ENCODE measurements around the gene TECPR1. TPM values are rescaled to one million over a fixed set of nuclear protein-coding genes. Genes with fewer than 3 reads are reported as not detected.

The TECPR1 gene
- total RNA-seq, 1 experiment from 2014 or later, result 12.9 TPM

- no peak for DNase-seq
Observed at GRCh38 chr7:98282703-98283102, 30.7 kb upstream of the TECPR1 start.

DNA sequence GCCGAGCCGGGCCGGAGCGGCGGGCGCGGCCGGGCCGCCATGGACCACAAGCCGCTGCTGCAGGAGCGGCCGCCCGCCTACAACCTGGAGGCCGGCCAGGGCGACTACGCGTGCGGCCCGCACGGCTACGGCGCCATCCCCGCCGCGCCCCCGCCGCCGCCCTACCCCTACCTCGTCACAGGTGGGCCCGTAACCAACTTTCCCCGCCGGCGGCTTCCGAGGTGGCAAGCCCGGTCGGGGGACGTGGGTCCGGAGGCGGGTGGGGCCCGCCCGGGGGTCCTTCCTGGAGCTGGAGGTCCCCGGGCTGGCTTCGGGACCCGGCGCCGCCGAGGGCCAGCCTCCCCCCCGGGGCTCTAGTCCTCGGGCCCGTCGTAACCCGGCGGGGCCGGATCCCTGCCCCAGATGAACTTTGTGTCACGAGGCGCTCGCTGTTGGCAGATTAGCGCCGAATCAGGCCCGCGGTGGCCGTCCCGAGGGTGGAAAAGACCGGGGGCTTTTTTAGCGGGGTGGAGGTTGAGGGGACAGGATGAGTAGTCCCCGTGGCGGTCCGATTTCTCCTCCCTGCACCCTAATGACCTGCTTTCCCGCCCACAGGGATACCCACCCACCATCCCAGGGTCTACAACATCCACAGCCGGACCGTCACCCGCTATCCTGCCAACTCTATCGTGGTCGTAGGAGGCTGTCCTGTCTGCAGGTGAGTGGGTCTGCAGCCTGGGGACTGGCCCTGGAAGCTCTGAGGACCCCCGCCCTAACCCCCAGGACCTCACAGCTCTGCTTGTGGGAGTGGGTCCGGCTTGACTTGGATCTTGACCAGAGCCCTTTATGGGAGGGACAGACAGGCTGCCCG lies 29.9 kb upstream of the TECPR1 start:
- no TSS peak for BruUV-seq (replicated peaks)
- intact Hi-C loops (cut with micrococcal nuclease; ENCODE audit: unreplicated experiment), result loop anchor here (10.0 kb wide), 1 partner anchor 73 kb away; no protein-coding TSS in a partner anchor
- Mint-ChIP-seq H3K27me3 (ENCODE audit: unreplicated experiment) (no peaks in the 10 kb centered on the region), H3K9me3 (ENCODE audit: low read depth, unreplicated experiment) (no peaks in the 10 kb centered on the region), H3K27ac (ENCODE audit: unreplicated experiment) (peak overlapping the region; percentile 91), H3K36me3 (ENCODE audit: insufficient read depth, unreplicated experiment) (peaks cover 47% of the 10 kb centered on the region), H3K4me3 (ENCODE audit: low read depth, unreplicated experiment) (peak overlapping the region; percentile 91), H3K4me1 (ENCODE audit: low read depth, unreplicated experiment) (peaks cover 25% of the 10 kb centered on the region)
- DNase-seq, result no peak
- TF ChIP-seq, protein P1, sequence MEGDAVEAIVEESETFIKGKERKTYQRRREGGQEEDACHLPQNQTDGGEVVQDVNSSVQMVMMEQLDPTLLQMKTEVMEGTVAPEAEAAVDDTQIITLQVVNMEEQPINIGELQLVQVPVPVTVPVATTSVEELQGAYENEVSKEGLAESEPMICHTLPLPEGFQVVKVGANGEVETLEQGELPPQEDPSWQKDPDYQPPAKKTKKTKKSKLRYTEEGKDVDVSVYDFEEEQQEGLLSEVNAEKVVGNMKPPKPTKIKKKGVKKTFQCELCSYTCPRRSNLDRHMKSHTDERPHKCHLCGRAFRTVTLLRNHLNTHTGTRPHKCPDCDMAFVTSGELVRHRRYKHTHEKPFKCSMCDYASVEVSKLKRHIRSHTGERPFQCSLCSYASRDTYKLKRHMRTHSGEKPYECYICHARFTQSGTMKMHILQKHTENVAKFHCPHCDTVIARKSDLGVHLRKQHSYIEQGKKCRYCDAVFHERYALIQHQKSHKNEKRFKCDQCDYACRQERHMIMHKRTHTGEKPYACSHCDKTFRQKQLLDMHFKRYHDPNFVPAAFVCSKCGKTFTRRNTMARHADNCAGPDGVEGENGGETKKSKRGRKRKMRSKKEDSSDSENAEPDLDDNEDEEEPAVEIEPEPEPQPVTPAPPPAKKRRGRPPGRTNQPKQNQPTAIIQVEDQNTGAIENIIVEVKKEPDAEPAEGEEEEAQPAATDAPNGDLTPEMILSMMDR (IDR thresholded peaks at IDR 0.05; ENCODE audit: unreplicated experiment), result no peak
- CTCF ChIA-PET, result no interaction called here

More at GRCh38 chr7:98282703-98283102, 30.7 kb upstream of the TECPR1 start:
- Mint-ChIP-seq H3K4me1 (ENCODE audit: low read depth, unreplicated experiment) (peaks cover 30% of the 10 kb centered on the region), H3K27me3 (ENCODE audit: unreplicated experiment) (no peaks in the 10 kb centered on the region), H3K36me3 (ENCODE audit: insufficient read depth, unreplicated experiment) (peaks cover 54% of the 10 kb centered on the region), H3K9me3 (ENCODE audit: low read depth, unreplicated experiment) (no peaks in the 10 kb centered on the region), H3K4me3 (ENCODE audit: low read depth, unreplicated experiment) (peak overlapping the region; percentile 91), H3K27ac (ENCODE audit: unreplicated experiment) (peak overlapping the region; percentile 91)
- TSS peak; percentile 84 for BruUV-seq (replicated peaks)
- CTCF ChIA-PET, result no interaction called here
- intact Hi-C loops (cut with micrococcal nuclease; ENCODE audit: unreplicated experiment), result loop anchor here (10.0 kb wide), 1 partner anchor 72 kb away; no protein-coding TSS in a partner anchor
- TF ChIP-seq, protein P1 (IDR thresholded peaks at IDR 0.05; ENCODE audit: unreplicated experiment), result no peak

GRCh38 chr7:98280791-98281756 lies 29.0 kb upstream of the TECPR1 start, which contains the start of gene BRI3:
TSS of gene BRI3 (plus strand) at chr7:98281686. CDS start at chr7:98281796, 110 bp downstream.
- no peaks in the 10 kb centered on the region for H3K27me3 Mint-ChIP-seq (ENCODE audit: unreplicated experiment)
- H3K36me3 Mint-ChIP-seq (ENCODE audit: insufficient read depth, unreplicated experiment), result peaks cover 38% of the 10 kb centered on the region
- H3K9me3 Mint-ChIP-seq (ENCODE audit: low read depth, unreplicated experiment), result no peaks in the 10 kb centered on the region
- intact Hi-C loops (cut with micrococcal nuclease; ENCODE audit: unreplicated experiment), result loop anchor here (10.0 kb wide), 1 partner anchor 74 kb away; no protein-coding TSS in a partner anchor
- TF ChIP-seq, protein P1 (IDR thresholded peaks at IDR 0.05; ENCODE audit: unreplicated experiment), result no peak
- peaks cover 32% of the 10 kb centered on the region for H3K4me1 Mint-ChIP-seq (ENCODE audit: low read depth, unreplicated experiment)
- CTCF ChIA-PET, result interaction anchor here (1.0 kb wide), 1 partner anchor 13 kb away, joined by 4 read pairs; no protein-coding TSS in a partner anchor
- no TSS peak for BruUV-seq (replicated peaks)
- peak within 1 kb of the TSS; percentile 91 for H3K4me3 Mint-ChIP-seq (ENCODE audit: low read depth, unreplicated experiment)
- DNase-seq, result peak; percentile 82
- H3K27ac Mint-ChIP-seq (ENCODE audit: unreplicated experiment), result peak within 1 kb of the TSS; percentile 91

DNA sequence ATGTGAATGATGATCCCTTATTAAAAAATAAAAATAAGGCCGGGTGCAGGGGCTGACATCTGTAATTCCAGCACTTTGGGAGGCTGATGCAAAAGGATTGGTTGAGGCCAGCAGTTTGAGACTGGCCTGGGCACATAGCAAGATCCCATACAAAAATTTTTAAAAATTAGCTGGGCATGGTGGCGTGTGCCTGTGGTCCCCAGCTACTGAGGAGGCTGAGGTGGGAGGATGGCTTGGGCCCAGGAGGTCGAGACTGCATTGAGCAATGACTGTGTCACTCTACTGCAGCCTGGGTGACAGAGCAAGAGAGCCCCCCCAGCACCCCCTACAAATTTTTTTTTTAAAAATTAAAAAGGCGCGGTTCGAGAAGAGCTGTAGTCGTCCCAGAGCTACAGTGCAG lies 28.3 kb upstream of the TECPR1 start:
- peaks cover 33% of the 10 kb centered on the region for H3K4me1 Mint-ChIP-seq (ENCODE audit: low read depth, unreplicated experiment)
- H3K27me3 Mint-ChIP-seq (ENCODE audit: unreplicated experiment), result no peaks in the 10 kb centered on the region

More for the DNA sequence above, 28.3 kb upstream of the TECPR1 start:
- Mint-ChIP-seq H3K36me3 (ENCODE audit: insufficient read depth, unreplicated experiment) (peaks cover 34% of the 10 kb centered on the region), H3K4me3 (ENCODE audit: low read depth, unreplicated experiment) (peak overlapping the region; percentile 57), H3K27ac (ENCODE audit: unreplicated experiment) (no peak overlapping the region), H3K9me3 (ENCODE audit: low read depth, unreplicated experiment) (no peaks in the 10 kb centered on the region)
- no TSS peak for BruUV-seq (replicated peaks)
- intact Hi-C loops (cut with micrococcal nuclease; ENCODE audit: unreplicated experiment), result loop anchor here (10.0 kb wide), 1 partner anchor 75 kb away; no protein-coding TSS in a partner anchor
- TF ChIP-seq, protein P1 (IDR thresholded peaks at IDR 0.05; ENCODE audit: unreplicated experiment), result no peak
- CTCF ChIA-PET, result interaction anchor here (1.0 kb wide), 1 partner anchor 12 kb away, joined by 4 read pairs; no protein-coding TSS in a partner anchor
- DNase-seq, result no peak

Data from Calu3 (cell line).